NCI-H748 (cell line): ENCODE results near the gene LARP1B.
"Not testable (repeated sequence)": the region's sequence is repeated elsewhere in the genome, so short reads cannot be mapped to it uniquely, and the experiment has no call there.

Source experiments
- DNase-seq: peaks from one replicate; lab custom pipeline; 2025; ENCODE audit not compliant: unreplicated experiment; lab: John Stamatoyannopoulos, UW

Gene LARP1B

DNA sequence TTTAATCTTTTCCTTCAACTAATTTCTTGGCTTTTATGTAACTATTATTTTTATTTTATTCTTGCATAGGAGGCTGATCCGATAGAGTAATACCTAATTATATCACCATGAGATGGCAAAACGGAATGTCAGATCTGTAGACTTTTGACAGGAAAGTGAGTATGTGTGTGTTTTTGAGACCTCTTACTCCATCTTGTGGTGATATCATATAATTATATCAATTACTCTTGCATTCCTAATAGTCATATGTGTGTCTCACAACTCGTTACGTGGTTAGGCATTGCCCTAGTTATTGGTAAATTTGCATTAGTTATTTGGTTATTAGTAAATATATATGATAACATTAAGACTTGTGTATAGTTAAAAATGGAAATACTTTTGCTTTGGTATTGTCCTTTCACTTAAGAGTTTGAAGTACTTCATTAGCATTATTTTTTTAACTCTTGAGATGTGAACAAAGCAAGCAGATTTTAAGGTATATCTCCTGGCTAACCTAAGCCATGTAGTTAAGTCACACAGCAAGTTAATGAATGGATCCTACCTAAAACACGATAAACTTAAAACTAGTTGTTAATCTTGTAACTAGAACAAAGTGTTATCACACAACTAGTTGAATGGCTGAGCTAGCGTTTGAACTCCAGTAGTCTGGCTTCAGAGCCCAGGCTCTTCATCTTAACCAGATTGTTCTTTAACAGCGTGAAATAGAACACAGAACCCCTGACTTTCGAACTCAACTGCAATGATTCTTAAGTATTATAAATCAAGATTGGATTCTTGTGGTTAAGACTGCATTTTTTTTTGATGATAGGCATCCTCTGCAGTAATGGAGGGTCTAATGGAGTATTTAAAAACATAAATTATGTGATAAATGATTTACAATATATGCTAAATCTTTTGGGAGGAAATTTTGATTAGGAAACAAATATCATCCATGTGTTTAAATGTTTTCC, 159.4 kb downstream of the LARP1B start:
- DNase-seq: peak; percentile 42

DNA sequence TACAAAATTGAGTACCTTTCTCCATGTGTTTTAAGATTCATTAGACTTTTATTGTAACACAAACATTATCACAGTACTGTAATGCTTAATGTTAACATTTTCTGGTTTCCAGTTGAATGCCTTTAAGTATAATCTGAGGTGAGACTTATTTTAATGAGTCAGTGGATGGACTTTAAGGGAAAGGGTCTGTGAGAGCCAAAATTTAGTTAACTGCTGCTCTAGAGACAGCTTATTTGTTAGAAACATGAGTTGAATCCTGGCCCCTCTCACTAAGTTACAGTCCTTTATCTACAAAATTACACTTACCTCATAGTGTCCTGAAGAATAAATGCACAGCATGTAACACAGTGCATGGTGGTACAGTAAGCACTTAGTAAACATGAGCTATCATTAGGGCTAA, 160.5 kb downstream of the LARP1B start:
- DNase-seq: peak; percentile 22

DNA sequence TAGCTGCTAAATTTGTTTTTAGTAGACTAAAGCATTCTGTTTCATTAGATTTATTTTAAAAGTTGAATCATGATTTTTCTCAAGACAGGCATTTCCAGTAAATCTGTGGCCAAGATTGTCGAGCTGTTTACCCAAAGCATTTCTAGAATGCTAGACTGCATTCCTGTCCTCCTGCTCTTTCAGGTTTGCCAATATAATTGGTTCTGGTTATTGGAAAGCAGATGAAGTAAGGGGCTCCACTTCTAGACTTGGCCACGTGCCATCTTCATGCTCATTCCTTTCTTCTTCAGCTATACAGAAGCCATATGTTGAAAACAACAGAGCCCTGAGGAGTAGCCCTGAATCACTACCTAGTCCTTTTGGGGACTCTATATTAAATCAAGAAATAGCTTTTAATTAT, 164.0 kb downstream of the LARP1B start:
- DNase-seq: peak; percentile 27

DNA sequence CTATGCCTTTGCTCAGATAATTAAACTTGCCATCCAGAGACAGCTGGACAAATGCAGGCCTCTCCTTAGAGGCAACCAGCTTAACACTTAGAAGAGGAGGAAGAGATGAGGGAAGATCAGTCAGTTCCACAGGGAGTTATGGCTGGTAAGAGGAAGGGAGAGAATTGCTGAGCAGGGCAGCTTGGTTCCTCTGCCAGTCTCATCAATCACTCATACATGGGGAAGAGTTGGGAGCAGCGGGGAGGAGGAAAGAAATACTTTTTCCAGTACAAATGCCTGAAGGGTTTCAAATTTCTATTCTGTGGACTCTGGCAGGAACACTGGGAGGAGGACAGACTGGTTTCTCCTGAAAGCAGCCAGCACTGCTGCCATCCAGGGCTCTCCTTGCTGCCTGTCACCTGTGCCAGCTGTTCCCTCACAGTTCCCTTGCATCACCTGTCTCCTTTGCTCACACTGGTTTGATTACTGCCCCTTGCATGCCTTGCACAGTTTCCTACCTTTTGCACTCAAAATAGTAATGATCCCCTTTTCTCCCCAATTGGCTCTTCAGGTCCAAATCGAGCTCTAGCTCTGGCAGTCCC, 167.0 kb downstream of the LARP1B start:
- peak; percentile 68 for DNase-seq

DNA sequence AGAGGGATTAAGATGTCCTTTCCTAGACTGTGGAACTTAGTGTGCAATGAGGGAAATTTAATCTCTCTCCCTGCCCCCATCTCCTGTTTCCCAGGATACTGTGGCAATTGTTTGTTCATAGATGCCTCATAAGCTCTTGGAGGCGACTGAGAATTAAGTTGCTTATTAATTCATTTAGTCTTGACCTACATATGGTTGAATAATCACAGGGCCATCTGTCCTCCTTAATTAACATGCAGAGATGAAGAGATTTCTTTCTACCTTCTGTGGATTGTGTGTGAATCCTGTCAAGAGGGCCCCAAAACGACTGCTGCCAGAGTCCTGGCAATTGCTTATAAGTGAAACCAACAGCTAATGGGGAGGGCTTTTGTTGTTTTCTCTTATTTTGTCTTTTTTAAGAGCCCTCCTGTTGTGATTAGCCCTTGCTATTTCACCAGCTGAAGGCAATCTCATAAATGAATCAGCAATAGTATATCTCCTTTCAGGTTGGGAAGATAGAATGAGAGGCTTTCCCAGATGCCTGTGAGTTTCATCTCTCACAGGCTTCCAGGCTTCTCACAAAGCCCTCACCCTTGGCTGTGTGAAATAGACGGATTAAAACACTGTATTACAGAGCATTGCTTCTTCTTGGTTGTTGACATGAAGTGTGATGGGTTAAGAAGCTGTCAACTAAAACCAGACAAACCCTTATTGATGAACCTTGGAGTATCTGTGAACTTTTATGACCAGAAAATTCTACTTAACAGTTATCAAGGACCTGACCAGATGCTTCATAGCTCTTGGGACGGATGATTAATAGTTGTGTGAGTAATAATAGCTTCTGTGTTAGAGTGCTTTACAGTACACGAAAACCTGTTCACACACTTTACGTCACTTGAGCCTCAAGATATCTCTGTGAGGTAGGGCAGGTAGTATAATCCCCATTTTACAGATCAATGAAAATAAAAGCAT, 168.0 kb downstream of the LARP1B start:
- peak; percentile 52 for DNase-seq

DNA sequence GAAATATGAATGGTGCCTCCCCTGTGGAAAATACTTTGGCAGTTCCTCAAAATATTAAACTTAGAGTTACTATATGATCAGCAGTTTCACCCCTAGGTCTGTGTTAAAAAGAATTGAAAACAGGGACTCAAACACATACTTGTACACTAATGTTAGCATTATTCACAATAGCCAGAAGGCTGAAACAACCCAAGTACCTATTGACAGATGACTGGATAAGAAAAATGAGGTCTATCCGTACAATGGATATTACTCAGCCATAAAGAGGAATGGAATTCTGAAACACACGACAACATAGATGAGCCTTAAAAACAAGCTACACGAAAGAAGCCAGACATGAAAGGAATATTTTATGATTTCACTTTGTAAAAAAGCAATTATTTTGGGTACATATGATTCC, 171.6 kb downstream of the LARP1B start:
- no peak for DNase-seq

DNA sequence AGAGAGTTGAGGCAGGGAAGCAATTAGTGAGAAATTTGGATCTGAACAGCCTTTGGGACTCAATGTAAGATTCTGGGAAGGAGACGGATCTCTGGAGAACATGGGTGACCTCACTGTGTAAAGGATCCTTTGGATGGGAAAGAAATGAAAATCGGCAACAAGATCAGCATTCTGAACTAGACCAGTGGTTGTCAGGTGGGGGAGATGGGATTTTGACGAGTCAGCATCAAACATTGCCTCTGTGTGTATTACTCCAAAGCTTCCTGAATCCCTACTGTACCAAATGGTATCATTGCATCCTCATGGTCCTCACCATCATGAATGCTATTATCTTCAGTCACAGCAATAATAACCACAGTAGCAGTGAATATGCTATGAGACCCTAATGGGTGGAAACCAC, 173.7 kb downstream of the LARP1B start:
- no peak for DNase-seq

DNA sequence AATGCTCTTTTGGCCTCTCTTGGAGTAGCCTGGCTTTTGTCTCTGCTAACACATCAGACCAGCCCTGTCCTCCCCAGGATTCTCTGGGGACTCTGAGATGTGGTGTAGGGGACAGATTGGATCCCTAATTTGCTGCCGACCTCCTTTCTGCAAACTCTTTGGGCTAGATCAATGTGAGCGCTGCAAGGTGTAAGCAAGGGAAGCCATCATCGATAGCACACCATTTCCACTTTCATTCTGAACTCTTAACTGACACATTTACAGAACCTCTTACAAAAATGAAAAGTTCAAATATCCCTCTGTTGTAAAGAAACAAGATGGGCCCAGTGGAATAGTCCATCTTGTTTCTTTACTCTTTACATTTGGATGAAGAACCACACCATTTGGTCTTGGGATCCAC, 179.9 kb downstream of the LARP1B start:
- DNase-seq: no peak

DNA sequence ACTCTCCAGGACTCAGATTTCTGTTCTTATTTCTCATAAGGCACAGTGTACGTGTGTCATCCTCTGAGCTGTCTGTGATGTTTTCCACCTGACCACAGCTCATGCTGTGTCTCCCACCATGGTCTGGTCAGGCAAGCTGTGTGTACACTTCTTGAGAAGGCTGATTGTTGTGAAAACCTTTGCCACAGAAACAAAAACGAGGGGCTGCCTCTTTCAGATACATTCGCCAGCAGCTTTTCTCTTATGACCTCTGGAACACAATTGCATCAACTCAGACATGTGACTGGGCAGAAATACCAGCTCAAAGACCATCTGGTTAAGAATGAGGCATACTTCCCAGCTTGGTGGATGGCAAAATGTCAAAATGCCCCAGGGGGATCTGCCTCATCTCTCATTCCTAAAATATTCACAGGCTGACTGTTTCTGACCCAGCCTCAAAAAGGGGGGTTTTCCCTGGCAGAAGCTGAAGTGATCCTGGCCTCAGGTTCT, 180.4 kb downstream of the LARP1B start:
- DNase-seq: no peak

DNA sequence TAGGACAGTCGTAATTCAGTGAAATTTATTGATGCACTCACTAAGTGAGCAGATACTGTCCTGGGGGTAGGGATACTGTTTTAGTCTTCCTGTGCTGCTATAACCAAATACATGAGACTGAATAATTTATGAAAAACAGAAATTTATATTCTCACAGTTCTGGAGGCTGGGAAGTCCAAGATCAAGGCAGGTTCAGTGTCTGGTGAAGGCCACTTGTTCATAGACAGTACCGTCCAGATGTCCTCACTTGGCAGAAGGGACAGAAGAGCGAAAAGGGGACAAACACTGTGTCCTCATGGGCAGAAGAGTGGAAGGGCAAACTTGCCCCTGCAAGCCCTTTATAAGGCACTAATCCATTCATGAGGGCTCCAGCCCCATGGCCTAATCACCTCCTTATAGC, 180.9 kb downstream of the LARP1B start:
- DNase-seq: no peak

DNA sequence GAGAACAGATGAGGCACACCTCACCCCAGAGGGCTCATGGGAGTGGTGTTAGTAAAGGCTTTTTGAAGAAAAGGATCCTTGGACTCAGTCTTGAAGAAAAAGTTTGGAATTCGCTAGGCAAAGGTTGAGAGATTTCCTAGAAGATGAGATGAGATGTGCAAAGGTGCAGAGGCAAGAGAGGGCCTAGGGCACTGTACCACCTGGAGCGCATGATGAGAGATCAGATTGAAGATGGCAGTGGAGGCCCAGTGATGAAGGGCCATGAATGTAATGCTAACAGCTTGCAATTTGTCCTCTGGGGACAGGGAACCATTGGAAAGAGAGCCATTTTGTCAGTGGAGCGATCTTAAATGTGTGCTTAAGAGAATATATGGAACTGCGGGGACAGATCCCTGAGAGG, 181.5 kb downstream of the LARP1B start:
- DNase-seq: no peak

DNA sequence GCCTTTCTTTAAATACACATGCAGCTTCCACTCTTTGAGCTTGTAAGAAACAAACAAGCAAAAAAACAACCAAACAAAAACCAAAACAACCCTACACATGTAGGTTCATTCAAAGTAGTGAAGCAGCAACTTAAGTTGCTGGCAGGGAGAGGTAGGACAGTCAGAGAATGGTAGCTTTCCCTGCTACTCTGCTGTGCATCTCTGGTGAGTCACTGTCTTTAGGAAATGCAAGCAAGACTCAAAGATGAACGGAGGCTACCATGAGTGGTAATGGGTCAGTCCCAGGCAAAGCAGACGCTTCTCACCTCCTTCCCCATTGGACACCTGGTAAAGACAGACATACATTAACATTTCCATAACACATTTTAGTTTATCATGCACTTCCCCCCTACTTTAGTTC, 183.3 kb downstream of the LARP1B start:
- no peak for DNase-seq

DNA sequence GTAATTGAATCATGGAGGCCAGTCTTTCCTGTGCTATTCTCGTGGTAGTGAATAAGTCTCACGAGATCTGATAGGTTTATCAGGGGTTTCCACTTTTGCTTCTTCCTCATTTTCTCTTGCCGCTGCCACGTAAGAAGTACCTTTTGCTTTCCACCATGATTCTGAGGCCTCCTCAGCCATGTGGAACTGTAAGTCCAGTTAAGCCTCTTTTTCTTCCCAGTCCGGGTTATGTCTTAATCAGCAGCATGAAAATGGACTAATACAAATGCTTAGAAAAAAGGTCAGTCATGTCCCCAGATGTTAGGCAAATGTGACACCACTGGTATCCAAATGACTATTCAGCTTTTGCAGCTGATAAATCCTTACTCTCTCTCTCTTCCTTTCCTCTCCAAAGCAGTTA, 184.3 kb downstream of the LARP1B start:
- DNase-seq: not testable (repeated sequence)

DNA sequence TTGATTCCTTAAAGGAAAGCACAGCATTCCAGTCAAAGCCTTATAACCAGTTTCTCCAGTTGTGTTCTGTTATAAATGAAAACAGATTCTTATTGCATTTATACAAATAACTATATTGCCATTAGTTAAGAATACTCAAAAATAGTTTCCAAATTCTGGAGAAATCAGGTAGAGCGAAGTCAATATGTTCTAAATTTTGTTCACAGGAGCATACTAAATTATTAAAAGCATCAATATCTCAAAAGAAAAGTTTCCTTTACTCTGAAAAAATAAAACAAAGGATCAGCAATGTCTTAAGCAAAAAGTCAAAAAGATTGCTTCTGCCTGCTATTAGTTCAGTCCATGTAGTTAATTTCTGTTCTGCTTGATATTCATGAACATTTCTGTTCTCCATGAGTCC, 186.8 kb downstream of the LARP1B start:
- DNase-seq: no peak

DNA sequence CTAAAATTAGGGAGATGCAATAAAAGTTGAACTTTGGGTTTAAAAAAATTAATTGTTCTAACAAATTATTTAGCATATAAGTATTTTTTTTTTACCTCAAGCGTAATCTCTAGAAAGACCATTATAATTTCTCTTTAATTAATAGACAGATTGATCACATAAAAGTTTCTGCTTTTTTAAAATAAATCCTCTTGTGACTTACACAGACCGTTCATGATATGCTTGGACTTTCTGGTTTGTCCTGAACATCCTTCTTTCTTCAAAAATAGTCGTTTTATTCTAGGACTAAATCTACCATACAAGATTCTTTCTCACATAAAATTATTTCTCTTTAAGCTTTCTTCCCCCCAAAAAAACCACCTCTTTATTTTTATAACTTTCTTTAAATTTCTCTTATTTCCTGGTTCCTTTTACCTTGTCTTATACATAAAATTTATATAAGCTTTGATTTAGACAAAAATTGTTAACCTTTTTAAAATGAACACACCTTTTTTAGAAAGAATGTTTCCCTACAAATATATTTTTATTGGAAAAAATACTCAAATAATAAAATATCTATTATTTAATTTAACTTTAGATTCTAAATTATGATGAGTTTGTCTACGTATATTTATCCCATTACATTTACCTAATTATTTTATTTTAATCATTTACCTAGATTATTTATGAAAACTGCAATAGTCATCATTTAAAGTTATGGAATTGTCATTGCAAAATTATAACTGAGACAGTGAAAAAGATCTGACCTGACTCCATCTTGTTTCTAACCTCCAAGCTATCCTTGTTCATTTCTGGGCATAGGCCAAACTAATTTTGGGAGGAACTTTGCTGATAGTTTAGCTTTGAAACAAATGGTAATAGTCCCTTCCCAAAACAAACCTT, 188.9 kb downstream of the LARP1B start:
- DNase-seq: no peak

DNA sequence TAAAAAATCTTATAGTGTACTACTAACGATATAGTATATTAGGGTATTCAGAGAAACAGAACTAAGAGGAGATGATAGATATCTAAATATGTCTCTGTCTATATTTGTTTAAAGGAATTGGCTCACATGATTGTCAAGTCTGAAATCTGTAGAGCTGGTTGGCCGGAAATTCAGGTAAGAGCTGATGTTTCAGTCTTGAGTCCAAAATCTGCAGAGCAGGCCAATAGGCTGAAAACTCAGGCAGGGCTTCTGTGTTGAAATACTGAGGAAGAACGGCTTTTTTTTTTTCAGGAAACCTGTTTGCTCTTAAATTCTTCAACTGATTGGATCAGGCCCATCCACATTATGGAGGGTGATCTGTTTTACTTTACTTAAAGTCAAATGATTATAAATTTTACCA, 194.8 kb downstream of the LARP1B start:
- no peak for DNase-seq

DNA sequence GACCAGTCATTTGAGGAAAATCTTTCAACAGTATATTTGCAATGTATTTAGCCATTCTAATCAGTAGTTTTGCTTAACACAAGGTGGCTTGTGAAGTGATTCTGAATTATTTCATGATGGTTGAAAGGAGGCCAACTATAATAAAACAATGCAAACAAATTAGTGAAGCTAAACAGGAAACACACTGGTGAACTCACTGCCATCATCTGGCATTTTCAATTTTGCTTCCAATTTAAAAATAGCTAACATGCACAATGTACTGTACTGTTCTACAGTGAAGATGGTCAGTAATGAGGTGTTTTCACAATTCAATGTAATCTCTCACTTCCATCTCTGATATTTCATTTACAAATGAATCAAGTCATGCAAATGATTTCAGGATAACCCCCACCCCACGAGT, 195.4 kb downstream of the LARP1B start:
- no peak for DNase-seq

DNA sequence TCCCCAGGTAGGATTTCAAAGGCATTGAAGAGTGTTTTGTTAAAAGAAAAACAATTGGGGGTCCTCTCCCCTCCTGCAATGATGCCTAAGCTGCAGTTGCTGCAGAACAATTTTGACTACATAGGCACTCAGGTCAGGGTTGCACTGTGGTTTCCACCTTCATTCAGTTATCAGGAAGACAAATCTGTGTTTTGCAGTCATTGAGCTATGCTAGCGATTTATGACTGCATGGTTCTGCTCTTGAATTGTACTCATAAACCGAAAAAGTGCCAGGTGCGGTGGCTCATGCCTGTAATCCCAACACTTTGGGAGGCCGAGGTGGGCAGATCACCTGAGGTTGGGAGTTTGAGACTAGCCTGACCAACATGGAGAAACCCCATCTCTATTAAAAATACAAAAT, 197.1 kb downstream of the LARP1B start:
- not testable (repeated sequence) for DNase-seq

DNA sequence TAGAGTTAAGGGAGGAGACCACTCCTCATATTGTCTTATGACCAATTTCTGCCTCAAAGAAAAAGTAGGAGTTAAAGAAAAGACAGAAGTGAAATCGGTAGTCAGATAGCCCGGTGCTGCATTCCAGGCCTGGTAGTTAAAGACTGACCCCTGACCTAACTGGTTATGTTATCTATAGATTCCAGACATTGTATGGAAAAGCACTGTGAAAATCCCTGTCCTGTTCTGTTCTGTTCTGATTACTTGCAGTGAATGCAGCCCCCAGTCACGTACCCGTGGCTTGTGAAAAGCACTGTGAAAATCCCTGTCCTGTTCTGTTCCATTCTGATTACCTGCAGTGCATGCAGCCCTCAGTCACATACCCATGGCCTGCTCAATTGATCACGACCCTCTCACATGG, 198.8 kb downstream of the LARP1B start:
- not testable (repeated sequence) for DNase-seq
